IPS-18c (cell line): Measurements from ENCODE around the gene WNT3A.
"Not testable (repeated sequence)": the region's sequence is repeated elsewhere in the genome, so short reads cannot be mapped to it uniquely, and the experiment has no call there.

ENCODE experiments used
- H3K4me3 ChIP-seq: 2 replicates; pipeline ENCODE4 v1.7.0; 2013; ENCODE audit warnings: low read depth, mild to moderate bottlenecking, low read length, moderate library complexity; ENCODE audit not compliant: insufficient read depth
- H3K9me3 ChIP-seq: one replicate; pipeline ENCODE4 v1.6.1; 2013; ENCODE audit warnings: mild to moderate bottlenecking, low read length, moderate library complexity; ENCODE audit not compliant: control insufficient read depth, insufficient read depth

WNT3A gene, protein sequence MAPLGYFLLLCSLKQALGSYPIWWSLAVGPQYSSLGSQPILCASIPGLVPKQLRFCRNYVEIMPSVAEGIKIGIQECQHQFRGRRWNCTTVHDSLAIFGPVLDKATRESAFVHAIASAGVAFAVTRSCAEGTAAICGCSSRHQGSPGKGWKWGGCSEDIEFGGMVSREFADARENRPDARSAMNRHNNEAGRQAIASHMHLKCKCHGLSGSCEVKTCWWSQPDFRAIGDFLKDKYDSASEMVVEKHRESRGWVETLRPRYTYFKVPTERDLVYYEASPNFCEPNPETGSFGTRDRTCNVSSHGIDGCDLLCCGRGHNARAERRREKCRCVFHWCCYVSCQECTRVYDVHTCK

GRCh38 chr1:228006786-228007048 is at the start of gene WNT3A:
Gene WNT3A, plus strand, starts transcription at chr1:228006998. Its CDS starts 131 bp downstream, at chr1:228007129.
- no peaks in the 10 kb centered on the region for H3K9me3 ChIP-seq
- H3K4me3 ChIP-seq: peak within 1 kb of the TSS; percentile 52

GRCh38 chr1:227958617-227959324 is 48.0 kb upstream of the WNT3A start:
- H3K4me3 ChIP-seq: no peak overlapping the region
- no peaks in the 10 kb centered on the region for H3K9me3 ChIP-seq

DNA sequence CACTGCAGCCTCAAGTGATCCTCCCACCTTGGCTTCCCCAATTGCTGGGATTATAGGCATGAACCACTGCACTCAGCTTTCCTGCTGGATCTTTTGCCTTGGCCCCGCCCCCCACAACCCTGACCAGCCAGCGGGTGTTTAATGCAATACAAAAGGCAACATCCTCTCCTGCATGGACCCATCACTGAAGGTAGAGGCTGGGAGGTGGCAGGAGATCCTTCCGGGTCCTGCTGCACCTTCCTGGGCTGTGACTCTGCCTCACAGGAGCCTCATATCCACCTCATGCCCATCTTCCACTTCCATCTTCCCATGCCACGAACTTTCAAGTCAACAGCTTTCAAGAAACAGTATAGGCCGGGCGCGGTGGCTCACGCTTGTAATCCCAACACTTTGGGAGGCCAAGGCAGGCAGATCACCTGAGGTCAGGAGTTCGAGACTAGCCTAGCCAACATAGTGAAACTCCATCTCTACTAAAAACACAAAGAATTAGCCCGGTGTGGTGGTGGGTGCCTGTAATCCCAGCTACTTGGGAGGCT is 47.4 kb upstream of the WNT3A start:
- H3K9me3 ChIP-seq: no peaks in the 10 kb centered on the region
- H3K4me3 ChIP-seq: no peak overlapping the region

DNA sequence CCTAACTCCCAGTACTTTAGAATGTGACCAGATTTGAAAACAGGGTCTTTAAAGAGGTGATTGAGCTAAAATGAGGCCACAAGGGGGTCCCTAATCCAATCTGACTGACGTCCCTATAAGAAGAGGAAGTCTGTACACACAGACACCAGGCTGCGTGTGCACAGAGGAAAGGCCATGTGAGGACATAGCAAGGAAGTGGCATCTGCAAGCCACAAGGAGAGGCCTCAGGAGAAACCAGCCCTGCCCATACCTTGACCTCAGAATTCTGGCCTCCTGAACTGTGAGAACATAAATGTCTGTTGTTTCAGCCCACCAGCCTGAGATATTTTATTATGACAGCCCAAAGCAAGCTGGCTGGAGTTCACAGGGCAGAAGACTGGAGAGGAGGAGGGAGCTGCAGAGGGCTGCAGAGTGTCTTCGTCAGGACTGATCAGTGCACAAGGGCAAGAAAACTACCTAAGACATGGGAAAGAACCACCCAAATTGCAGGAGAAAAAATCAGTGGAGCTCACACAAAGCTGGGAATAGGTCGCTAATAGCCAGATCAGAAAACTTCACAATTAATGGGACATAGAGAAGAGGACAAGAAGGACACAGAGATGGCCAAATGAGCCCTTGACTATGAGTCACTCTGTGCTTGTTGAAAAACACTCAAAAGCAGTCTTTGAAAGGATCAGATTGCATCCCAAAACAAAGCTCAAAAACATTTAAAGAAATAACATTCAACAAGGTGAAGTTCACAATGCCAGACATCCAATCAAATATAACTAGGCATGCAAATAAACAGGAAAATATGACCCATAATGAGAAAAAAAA is 44.9 kb upstream of the WNT3A start:
- H3K4me3 ChIP-seq: no peak overlapping the region
- H3K9me3 ChIP-seq: no peaks in the 10 kb centered on the region

- not testable (repeated sequence) for H3K4me3 ChIP-seq, H3K9me3 ChIP-seq
Measured at GRCh38 chr1:227966733-227967132, 40.1 kb upstream of the WNT3A start.

GRCh38 chr1:227967815-227968214 is 39.0 kb upstream of the WNT3A start:
- H3K9me3 ChIP-seq, H3K4me3 ChIP-seq: not testable (repeated sequence)

GRCh38 chr1:227970076-227970995 is 36.5 kb upstream of the WNT3A start:
- not testable (repeated sequence) for H3K9me3 ChIP-seq, H3K4me3 ChIP-seq

DNA sequence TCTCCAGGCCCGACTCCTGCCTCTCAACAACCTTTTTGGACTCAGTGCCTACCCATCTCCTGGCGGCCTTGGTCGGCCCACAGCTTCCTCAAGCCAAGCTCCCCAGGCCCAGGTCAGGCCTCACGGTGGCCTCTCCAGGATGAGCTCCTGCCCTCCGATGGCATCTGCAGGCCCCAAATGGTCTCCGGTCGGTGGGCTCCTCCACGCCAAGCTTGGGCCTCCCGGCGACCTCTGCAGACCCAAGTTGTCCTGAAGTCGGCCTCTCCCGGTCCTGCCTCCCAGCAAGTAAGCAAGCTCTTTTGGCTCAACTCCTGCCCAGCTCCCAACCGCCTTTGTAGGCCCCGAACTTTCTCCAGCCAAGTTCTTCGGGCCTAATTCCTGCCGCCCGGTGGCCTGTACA is 35.6 kb upstream of the WNT3A start:
- H3K9me3 ChIP-seq, H3K4me3 ChIP-seq: not testable (repeated sequence)

DNA sequence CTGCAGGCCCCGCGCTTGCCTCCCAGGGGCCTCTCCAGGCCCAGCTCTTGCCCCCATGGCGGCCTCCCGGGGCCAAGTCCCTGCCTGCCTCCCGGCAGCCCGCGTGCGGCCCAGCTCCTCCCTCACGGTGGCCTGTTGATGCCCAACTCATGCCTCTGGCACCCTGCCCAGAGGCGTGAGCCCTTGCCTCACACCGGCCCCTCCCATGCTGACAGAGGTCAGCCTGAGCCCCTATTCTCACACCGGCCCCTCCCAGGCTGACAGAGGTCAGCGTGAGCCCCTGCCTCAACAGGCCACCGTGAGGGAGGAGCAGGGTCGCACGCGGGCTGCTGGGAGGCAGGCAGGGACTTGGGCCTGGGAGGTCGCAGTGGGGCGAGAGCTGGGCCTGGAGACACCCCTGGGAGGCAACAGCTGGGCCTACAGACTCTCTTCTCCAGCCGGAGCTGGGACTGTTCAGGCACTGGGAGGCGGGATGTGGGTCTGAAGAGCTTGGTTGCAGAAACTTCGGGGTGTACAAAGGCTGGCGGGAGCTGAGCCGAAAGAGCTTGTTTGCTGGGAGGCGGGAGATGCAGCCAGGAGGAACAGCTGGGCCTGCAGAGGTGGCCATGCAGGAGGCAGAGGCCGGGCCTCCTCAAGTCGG is 35.0 kb upstream of the WNT3A start:
- not testable (repeated sequence) for H3K4me3 ChIP-seq, H3K9me3 ChIP-seq

DNA sequence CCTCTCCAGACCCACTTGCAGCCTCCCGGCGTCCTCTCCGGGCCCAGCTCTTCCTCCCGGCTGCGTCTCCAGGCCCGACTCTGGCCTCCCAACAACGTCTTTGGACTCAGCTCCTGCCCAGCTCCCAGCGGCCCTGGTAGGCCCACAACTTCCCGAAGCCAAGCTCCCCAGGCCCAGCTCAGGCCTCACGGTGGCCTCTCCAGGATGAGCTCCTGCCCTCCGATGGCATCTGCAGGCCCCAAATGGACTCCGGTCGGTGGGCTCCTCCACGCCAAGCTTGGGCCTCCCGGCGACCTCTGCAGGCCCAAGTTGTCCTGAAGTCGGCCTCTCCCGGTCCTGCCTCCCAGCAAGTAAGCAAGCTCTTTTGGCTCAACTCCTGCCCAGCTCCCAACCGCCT is 34.5 kb upstream of the WNT3A start:
- not testable (repeated sequence) for H3K9me3 ChIP-seq

DNA sequence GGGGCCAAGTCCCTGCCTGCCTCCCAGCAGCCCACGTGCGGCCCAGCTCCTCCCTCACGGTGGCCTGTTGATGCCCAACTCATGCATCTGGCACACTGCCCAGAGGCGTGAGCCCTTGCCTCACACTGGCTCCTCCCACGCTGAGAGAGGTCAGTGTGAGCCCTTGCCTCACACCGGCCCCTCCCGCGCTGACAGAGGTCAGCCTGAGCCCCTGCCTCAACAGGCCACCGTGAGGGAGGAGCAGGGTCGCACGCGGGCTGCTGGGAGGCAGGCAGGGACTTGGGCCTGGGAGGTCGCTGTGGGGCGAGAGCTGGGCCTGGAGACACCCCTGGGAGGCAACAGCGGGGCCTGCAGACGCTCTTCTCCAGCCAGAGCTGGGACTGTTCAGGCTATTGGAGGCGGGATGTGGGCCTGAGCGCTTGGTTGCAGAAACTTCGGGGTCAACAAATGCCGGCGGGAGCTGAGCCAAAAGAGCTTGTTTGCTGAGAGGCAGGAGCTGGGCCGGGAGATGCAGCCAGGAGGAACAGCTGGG is 33.9 kb upstream of the WNT3A start:
- H3K9me3 ChIP-seq: not testable (repeated sequence)

More for the DNA sequence above, 34.5 kb upstream of the WNT3A start:
- H3K4me3 ChIP-seq: not testable (repeated sequence)

GRCh38 chr1:227973724-227974288 is 33.0 kb upstream of the WNT3A start:
- H3K4me3 ChIP-seq, H3K9me3 ChIP-seq: not testable (repeated sequence)

More for the DNA sequence above, 33.9 kb upstream of the WNT3A start:
- H3K4me3 ChIP-seq: not testable (repeated sequence)

- H3K4me3 ChIP-seq, H3K9me3 ChIP-seq: not testable (repeated sequence)
Measured at GRCh38 chr1:227975583-227976283, 31.1 kb upstream of the WNT3A start.

DNA sequence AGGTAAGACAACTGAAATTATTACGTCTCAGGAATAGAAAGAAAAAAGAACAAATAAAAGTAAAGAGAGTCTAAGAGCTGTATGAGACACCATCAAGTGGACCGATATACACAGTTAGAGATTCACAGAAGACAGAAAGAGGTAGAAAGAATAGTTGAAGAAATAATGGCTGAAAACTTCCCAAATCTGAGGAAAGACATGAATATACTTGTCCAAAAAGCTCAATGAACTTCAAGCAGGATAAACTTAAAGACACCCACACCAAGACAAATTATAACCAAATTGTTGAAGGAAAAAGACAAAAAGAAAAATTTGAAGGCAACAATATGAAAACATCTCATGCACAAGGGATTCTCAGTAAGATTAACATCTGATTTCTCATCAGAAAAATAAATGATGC is 19.6 kb upstream of the WNT3A start:
- H3K4me3 ChIP-seq: no peak overlapping the region
- H3K9me3 ChIP-seq: no peaks in the 10 kb centered on the region

GRCh38 chr1:227994632-227995300 is 12.0 kb upstream of the WNT3A start:
- Histone ChIP-seq H3K9me3 (no peaks in the 10 kb centered on the region), H3K4me3 (no peak overlapping the region)
